ENCODE data around the gene APC2.
A peak's percentile ranks its signal among the peaks of the same experiment; 100 is the strongest.
"Not testable (repeated sequence)": the region's sequence is repeated elsewhere in the genome, so short reads cannot be mapped to it uniquely, and the experiment has no call there.

Gene APC2

DNA sequence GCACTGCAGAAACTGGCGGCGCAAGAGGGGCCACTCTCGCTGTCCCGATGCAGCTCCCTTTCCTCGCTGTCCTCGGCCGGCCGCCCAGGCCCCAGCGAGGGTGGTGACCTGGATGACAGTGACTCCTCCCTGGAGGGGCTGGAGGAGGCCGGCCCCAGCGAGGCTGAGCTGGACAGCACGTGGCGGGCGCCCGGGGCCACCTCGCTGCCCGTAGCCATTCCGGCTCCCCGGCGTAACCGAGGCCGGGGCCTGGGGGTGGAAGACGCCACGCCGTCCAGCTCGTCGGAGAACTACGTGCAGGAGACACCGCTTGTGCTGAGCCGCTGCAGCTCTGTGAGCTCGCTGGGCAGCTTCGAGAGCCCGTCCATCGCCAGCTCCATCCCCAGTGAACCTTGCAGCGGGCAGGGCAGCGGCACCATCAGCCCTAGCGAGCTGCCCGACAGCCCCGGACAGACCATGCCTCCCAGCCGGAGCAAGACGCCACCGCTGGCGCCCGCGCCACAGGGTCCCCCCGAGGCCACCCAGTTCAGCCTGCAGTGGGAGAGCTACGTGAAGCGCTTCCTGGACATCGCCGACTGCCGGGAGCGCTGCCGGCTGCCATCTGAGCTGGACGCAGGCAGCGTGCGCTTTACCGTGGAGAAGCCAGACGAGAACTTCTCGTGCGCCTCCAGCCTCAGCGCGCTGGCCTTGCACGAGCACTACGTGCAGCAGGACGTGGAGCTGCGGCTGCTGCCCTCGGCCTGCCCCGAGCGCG lies 16.7 kb downstream of the APC2 start:
- DNase-seq (ENCODE audit: low read depth in 2 of 2) = no peak

DNA sequence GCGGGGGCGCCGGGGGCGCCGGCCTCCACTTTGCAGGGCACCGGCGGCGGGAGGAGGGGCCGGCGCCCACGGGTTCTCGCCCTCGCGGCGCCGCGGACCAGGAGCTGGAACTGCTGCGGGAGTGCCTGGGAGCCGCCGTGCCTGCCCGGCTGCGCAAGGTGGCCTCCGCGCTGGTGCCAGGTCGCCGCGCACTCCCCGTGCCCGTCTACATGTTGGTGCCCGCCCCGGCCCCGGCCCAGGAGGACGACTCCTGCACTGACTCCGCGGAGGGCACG lies 17.2 kb downstream of the APC2 start:
- no peak for DNase-seq (ENCODE audit: low read depth in 2 of 2)

DNA sequence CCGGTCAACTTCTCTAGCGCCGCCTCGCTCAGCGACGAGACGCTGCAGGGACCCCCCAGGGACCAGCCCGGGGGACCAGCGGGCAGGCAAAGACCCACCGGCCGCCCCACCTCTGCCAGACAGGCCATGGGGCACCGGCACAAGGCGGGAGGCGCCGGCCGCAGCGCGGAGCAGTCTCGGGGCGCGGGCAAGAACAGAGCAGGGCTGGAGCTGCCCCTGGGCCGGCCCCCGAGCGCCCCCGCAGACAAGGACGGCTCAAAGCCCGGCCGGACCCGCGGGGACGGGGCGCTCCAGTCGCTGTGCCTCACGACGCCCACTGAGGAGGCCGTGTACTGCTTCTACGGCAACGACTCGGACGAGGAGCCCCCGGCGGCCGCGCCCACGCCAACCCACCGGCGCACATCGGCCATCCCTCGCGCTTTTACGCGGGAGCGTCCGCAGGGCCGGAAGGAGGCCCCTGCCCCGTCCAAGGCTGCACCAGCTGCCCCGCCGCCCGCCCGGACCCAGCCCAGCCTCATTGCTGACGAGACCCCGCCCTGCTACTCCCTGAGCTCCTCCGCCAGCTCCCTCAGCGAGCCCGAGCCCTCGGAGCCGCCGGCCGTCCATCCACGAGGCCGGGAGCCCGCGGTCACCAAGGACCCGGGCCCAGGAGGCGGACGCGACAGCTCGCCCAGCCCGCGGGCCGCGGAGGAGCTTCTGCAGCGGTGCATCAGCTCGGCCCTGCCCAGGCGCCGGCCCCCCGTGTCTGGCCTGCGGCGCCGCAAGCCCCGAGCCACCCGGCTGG lies 17.8 kb downstream of the APC2 start:
- DNase-seq (ENCODE audit: low read depth in 2 of 2) = no peak

DNA sequence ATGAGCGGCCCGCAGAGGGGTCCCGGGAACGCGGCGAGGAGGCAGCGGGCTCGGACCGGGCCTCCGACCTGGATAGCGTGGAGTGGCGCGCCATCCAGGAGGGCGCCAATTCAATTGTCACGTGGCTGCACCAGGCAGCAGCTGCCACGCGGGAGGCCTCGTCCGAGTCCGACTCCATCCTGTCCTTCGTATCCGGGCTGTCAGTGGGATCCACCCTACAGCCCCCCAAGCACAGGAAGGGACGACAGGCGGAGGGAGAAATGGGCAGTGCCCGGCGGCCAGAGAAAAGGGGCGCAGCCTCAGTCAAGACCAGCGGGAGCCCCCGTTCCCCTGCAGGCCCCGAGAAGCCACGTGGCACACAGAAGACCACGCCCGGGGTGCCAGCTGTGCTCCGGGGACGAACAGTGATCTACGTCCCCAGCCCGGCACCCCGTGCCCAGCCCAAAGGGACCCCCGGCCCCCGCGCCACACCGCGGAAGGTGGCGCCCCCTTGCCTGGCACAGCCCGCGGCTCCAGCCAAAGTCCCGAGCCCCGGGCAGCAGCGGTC lies 18.4 kb downstream of the APC2 start:
- no peak for DNase-seq (ENCODE audit: low read depth in 2 of 2)

DNA sequence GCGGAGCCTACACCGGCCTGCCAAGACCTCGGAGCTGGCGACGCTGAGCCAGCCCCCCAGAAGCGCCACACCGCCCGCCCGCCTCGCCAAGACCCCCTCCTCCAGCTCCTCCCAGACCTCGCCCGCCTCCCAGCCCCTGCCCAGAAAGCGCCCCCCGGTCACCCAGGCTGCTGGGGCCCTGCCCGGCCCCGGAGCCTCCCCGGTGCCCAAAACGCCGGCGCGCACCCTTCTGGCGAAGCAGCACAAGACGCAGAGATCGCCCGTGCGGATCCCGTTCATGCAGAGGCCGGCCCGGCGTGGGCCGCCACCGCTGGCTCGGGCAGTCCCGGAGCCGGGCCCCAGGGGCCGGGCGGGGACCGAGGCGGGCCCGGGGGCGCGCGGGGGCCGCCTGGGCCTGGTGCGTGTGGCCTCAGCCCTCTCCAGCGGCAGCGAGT lies 18.9 kb downstream of the APC2 start:
- DNase-seq (ENCODE audit: low read depth in 2 of 2) = peak in 1 of 2 donors; percentile 49

DNA sequence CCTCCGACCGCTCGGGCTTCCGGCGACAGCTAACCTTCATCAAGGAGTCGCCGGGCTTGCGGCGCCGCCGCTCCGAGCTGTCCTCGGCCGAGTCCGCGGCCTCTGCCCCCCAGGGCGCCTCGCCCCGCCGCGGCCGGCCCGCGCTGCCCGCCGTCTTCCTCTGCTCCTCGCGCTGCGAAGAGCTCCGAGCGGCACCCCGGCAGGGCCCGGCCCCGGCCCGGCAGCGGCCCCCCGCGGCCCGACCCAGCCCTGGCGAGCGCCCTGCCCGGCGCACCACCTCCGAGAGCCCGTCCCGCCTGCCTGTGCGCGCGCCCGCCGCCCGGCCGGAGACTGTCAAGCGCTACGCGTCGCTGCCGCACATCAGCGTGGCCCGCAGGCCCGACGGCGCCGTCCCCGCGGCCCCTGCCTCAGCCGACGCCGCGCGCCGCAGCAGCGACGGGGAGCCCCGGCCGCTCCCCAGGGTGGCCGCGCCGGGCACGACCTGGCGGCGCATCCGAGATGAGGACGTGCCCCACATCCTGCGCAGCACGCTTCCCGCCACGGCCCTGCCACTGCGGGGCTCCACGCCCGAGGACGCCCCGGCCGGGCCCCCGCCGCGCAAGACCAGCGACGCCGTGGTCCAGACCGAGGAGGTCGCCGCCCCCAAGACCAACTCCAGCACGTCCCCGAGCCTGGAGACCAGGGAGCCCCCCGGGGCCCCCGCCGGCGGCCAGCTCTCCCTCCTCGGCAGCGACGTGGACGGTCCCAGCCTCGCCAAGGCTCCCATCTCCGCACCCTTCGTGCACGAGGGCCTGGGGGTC lies 19.5 kb downstream of the APC2 start:
- no peak for DNase-seq (ENCODE audit: low read depth in 2 of 2)

DNA sequence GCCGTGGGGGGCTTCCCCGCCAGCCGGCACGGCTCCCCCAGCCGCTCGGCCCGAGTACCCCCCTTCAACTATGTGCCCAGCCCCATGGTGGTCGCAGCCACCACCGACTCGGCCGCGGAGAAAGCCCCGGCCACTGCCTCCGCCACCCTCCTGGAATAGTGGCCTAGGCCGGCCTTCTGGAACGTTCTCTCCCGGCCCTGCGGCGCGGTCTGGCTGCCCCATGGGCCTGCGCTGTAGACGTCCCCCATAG lies 20.1 kb downstream of the APC2 start:
- no peak for DNase-seq (ENCODE audit: low read depth in 2 of 2)

DNA sequence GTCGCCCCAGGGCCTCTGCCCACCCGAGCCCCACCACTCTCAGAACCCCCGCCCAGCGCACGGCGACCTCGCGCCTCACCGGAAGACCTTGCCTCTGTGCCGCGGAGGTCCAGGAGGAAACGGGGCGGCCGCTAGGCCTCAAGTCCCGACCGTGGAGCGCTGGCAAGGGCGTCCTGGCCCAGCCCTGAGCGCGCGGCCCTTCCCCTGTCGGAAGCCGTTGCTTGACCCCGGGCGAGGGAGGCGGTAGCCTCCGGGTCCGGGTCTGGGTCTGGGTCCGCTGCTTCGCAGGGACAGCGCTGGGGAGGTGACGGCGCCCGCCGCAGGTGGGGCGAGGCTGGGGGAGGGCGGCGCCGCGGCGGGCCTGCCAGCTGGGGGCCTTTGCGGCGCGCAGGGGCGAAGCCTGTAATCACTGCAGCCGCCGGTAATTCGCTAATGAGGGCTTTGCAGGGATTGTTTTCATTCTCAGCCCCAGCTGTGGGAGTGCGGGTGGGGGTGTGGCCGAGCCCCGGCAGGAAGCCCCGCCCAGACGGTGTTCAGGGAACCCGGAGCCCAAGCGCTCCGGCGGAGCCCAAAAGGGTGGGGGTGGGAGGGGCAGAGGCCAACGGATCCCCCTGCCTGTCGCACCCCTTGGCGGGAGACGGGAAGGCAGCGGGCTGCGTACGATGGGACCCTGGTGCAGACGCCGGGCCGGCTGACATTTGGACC lies 20.5 kb downstream of the APC2 start:
- peak; percentile 57 to 64 for DNase-seq (ENCODE audit: low read depth in 2 of 2)

DNA sequence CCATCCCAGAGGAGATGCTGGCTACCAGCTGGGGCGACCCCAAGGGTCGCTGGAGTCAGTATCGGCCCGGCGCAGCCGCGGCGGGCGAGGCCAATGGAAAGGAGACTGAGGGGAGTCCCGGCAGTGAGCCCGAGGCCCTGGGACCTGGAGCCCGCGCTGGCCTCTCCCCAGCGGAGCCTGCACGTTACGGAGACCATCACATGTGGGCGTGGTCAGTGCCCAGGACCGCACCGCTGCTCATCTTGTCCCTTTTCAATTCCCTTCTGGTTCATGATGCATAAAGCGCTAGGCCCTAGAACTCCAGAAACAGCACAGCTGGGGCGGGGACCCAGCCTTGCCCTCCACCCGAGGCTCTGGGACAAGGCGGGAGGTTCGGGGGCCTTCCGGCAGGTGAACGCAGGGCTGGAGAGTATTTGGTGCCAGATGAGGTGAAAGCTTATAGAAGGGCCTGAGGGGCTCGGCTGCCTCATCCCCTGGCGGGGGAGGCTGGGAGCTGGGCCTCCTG lies 21.1 kb downstream of the APC2 start:
- DNase-seq (ENCODE audit: low read depth in 2 of 2) = no peak

DNA sequence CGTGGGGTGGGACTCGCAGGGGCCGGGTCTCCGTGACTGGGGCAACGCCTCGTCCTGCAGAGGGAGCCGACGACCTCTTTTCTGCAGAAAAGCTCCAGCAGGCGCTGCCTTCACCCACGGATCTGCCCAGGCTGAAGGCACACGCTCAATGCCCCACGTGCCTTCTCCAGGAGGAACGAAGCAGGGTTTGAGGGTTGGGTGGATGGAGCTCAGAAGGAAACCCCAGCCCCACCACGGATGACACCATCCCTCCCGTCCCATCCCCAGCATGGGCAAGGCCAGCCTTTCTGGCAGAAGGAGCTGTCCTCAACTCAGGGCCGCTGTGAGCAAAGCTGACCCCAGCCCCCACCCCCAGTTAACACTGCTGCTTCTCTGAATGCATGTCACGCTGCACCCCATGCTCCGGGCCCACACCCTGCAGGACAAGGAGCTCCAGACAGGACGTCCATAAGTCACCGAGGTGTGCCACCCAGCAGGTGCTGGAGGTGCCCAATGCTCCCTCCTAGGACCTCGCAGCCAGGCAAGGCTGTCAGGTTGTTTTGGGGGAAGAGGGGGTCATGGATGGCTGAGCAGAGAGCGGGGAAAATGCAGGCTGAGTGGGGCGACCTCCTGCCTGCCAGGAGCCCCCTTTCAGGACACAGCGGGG lies 21.7 kb downstream of the APC2 start:
- no peak for DNase-seq (ENCODE audit: low read depth in 2 of 2)

DNA sequence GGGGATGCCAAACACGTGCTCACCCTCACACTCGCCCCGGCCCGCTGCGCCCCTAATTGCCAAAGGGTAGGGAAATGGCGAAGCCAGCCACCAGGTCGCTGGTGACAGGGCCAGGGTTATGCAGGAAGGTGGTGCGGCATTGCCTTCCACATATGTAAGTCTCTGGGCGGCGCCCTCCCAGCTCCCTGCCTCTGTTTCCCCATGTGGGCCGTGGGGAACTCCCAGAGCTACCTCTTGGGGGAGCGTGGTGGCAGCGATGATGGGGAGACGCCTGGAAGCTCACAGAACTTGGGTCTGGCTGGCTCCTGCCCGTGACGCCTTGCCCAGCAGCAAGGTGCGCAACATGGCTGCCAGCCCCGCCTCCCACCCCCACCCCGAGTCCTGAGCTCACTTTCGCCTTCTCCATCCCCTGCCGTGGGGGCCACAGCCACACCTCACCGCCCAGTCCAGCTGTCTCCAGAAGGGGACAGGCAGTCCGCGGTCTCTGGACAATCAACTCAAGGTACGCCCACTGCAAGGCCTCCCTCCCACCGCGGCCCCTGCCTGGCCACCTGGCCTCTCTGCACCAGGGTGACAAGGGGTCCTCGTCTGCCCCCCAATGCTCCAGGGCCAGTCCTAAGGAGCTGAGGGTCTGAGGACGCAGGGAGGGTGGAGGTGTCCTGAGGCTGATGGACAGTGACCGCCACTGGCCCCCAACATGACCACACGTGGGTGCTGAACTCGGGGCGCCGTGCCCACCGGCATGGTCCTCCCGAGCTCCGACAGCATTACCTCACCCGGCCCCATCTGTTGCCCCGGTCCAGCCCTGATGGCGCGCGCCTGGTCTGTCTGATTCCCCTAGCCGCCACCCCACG lies 22.5 kb downstream of the APC2 start:
- no peak for DNase-seq (ENCODE audit: low read depth in 2 of 2)

DNA sequence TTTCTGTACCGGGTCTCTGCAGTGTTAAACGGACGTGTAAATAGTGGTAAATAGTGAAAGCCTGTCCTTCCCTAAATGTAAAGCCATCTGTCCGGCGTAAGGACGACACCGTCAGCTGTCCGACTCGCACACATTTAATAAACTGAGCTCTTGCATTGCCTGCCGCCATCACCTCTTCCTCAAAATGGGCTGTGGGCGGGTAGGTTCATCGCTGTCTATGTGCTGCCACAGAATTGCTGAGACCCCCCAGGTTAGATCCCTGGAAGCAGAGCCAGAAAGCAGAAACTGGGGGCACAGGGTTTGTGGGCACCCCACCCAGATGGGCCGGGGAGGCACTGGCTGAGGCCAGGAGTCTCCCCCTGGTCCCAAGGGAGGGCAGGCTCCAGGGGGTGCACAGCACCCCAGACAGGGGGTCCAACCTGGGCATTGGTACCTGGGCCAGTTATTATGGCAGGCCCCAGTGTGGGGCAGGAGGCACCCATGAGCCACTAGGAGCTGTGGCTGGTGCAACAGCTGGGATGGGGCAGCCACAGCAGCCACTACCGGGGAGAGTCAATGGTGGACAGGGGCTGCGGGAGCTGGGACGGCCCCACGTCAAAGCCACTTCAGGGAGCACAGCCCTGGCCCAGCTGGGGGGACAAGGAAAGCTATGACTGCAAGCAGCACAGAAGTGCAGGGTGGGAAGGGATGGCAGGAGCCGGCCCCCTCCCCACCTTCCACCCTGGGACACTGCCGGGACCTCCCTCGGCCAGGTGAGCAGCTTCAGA lies 23.3 kb downstream of the APC2 start:
- no peak for DNase-seq (ENCODE audit: low read depth in 2 of 2)

DNA sequence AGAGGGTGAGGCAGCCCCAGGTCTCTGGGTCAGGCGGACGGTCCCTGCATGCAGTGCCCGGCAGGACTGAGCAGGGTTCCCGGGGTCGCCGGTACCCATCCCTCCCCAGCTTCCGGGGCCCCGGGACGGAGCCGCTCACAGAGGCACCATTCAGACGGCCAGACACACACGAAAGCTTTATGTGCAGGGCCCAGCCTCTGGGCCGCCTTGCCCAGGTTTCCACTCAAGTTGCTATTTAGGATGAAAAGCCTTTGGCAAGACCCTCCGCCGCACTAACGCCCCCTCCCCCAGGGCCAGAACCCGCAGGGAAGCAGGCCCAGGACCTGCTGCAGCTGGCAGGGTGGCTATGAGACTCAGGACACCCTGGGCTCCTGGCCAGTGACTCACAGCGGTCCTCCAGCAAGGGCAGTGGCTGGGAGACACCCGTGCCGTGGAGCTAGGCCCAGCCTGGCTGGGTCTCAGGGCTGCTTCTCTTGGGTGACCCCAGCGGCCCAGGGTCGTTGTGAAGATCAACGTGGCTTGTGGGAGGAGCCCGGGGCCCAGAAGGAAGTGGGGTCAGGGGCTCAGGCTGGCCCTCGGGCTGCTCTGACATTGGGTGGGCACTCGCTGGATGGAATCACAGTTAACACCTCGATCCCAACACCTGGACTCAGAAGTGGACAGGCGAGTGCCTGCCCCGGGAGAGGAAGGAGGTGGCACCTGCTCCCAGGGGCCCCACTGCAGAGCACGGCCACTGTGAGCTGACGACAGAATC lies 24.3 kb downstream of the APC2 start:
- DNase-seq (ENCODE audit: low read depth in 2 of 2) = no peak

DNA sequence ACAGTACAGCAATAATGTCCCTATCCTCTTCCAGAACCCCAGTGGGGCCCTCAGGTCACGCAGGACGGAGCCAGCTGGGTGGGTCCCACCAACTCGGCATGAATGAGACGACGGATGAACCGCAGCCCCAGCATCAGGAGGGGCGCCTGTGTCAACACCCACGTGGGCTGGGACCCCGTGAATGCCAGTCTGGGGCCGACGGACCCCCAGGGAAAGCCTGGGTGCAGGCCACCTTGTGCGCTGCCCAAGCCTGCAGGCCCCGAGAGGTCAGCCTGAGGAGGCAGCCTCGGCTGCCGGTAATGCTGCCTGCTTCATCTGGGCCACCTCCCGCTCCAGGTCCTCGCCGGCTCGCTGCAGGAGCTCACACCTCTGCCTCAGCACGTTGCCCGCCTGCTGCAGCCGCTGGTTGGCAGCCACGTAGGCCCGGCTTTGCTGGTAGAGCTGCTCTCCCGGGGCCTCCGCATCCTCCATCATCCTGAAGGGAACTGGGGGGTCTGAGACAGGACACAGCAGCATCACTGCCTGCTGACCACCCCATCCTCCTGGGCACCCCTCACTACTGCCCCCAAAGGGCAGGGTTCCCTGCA lies 24.9 kb downstream of the APC2 start:
- DNase-seq (ENCODE audit: low read depth in 2 of 2) = no peak

DNA sequence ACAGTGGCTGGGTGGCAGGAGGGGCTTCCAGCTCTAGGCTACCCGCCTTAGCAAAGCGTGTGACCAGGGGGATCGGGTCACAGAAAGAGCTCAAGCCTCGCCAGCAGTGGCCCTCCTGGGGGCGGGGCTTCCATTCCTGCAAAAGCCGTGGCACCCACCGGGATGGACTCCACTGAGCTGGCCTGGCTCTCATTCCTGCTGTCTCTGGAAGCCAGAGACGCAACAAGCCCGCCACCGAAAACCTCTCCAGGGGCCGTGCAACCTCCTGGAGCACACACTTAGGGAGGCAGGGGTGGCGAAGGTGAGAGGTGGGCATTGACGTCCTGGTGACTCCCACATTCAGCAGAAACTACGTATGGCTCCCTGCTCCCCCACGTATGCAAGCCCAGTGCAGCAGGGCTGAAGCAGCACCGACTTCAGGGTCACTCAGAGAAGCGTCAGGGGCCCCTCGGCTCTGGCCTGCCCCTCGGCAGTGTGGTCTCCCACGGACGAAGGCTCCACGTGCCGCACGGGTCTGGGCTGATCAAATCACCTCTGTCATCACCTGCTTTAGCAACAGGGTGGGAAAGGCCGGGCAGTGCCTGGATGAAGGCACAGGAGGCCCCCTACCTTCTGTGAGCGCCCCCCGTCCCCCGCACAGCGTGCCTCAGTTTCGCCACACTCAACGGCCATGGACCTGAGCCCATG lies 26.0 kb downstream of the APC2 start:
- DNase-seq (ENCODE audit: low read depth in 2 of 2) = no peak

DNA sequence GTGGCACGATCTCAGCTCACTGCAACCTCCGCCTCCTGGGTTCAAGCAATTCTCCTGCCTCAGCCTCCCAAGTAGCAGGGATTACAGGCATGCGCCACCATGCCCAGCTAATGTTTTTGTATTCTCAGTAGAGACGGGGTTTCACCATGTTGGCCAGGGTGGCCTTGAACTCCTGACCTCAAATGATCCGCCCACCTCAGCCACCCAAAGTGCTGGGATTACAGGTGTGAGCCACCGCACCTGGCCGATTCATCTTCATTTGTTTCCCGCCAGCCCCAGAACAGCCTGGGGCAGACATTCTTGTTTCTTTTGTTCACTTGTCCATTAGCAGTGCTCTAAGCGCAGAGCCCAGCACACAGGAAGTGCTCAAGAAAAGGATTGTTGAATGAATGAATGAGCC lies 27.1 kb downstream of the APC2 start:
- not testable (repeated sequence) for DNase-seq (ENCODE audit: low read depth in 2 of 2)

DNA sequence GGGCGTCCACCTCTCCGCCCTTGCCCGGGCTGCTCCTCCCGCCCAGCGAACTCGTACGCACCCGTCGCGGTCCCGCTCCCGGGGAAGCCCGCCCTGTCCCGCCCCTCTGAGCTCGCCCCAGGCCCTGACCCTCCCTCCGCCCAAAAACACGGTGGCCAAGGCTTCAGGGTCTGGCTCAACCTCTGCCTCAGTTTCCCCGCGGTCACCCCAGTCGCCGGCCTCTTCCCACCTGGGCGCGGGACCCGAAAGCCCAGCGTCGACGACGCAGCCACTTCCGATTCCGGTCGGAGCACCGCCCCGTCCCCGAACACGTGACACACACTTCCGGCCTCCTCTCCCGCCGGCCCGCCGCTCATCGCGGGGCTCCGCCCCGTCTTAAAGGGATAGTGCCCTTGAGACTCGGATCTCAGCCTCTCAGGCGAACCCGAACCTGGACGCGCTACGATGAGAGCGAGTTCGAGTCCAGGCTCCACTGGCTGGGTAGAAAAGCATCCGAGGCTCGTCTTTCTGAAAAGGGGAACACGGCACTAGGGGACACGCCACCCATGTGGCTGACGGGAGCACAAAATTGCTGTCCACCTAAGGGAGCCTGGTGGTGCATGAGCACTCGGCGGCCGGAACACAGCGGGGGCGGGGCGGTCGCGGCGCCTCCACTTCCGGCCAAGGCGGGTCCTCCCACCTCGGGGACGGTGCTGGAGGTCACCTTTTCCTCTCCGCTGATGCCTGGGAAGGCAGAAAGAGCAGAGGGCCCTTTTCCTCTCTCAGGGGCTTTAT lies 29.2 kb downstream of the APC2 start, which contains the start of gene C19orf25:
C19orf25 (minus strand) TSS at position 282 of the 774 bp plus-strand sequence. CDS start 312 bp downstream, outside the sequence.
- peak; percentile 90 to 93 for DNase-seq (ENCODE audit: low read depth in 2 of 2)
